Activated T-cell treated with anti-CD3 and anti-CD28 coated beads for 1 hour (primary cell): ENCODE data around the gene DAPK3.
A peak's percentile ranks its signal among the peaks of the same experiment; 100 is the strongest.
"Not testable (repeated sequence)": the region's sequence is repeated elsewhere in the genome, so short reads cannot be mapped to it uniquely, and the experiment has no call there.

Experiments used
- DNase-seq: peaks from one replicate; pipeline ENCODE4 v3.0.0-alpha.2; 2020; ENCODE audit warnings: low read depth

Gene DAPK3

DNA sequence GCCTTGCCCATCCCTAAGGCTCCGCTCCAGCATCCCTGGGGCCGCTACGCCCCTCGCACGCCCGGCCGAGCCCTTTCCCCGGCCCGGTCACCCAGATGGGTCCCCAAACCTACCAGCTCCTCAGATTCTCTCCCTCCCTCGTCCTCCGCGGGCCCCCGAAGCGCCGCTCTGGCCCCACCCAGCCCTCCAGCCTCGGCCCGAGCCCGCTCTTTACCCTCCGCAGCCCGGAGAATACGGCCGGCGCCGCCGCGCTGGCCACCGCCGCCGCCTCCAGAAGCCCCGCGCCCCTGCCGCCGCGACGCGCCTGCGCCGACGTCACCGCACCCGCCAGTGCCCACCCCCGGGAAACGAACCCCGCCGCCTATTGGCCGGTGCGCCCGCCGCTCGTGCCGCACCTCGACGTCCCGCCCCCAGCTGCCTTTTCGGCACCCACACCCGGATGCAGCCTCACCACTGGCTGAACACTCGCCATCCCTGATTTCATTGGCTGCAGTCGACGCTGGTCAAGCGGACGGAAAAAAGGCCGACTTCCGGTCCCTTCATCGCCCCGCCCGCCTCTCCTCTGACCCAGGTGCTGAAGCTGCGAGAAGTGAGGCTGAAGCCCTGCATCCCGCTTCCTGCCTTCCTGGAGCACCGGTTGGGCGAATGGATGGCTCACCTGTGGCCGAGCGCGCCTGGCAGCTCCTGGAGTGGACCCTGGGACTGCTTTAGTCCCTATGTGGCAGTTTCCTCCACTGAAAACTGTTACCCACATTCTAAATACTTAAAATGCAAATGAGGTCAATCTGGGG is at the start of gene DAPK3:
Gene DAPK3 (minus strand): TSS at position 292 of the 791 bp plus-strand sequence. CDS start 1,364 bp downstream, outside the sequence.
- peak; percentile 89 for DNase-seq

DNA sequence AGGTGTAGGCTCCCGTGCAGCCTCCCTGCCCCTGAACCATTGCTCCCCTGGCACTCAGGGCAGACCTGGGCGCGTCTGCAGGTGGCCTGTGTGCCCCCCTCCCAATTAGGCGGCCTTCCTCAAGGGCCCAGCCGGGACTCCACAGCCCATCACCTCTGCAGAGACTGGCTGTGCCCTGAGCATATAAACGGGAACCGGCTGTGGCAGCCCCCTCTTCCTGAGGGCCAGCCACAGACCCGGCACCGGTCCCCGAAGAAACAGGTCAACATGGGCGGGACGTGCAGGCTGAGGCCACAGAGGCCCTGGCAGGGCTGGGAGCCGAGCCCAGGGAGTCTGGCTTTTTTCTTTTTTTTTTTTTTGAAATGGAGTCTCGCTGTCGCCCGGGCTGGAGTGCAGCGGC is 48.7 kb upstream of the DAPK3 start:
- no peak for DNase-seq

DNA sequence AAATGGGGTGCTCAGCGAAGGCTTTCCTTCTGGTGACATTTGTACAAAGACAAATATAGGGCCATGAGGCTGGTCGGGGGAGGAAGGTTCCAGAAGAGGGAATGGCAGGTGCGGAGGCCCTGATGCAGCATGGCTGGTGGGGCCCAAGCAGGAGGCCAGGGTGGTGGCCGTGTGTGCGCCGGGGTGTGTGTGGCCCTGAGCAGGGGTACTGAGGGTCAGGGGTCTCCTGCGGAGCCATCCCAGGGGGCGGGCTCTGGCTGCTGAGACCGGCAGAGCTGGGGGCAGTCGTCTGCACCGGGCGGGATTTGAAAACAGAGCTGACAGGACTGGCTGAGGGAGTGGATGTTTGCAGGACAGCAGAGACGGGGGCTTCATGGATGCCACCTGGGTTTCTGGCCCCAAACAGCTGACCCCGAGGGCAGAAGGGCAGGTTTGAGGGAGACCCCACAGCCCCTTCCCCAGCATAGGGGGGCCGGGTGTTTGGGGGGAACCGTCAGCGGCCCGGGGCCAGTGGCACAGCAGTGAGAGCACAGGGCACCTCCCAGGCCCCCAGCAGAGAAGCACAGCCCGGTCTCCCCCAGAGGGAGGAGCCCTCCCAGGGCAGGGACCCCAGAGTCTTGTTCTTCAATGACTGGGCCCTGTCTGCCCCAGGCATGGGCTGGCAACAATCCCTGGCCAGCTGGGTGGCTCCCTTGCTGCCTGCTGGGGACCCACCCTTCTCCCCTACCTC is 48.0 kb upstream of the DAPK3 start:
- no peak for DNase-seq

GRCh38 chr19:4018140-4018613 is 47.3 kb upstream of the DAPK3 start:
- DNase-seq, result no peak

GRCh38 chr19:4016903-4017638 is 46.2 kb upstream of the DAPK3 start:
- no peak for DNase-seq

GRCh38 chr19:4016486-4016885 is 45.6 kb upstream of the DAPK3 start:
- no peak for DNase-seq

DNA sequence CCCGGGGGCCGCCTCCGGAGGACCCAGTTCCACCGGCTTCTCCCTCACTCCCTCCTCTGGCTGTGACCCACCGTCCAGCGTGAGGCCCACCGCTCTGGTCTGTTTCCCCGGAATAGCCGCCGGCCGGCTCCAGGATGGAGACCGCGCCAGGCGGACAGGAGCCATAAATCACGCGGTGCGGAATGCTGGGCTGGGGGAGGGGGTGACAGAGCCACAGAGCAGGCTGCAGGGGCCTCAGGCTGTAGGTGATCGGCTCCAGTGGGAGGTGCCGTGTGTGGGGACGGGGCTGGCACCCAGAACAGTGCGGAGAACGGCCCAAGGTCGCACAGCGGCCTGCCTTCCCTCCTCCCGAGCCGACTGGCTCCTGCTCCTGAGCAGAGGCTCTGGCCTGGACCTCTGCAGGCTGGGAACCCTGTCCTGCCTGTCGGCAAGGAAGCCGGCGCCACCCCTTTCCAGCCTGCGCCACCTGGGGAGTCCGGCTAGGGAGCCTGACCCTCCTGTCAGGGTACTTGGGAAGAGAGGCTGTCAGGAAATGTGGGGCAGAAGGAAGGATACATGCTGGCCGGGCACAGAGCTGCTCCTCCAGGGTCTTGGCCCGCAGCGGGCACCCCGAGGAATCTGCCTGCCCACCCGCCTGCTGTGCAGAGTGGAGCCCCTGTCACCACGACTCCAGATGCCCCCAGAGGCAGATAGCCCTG is 45.0 kb upstream of the DAPK3 start:
- no peak for DNase-seq

- peak; percentile 14 for DNase-seq
These were observed 43.9 kb upstream of the DAPK3 start for GRCh38 chr19:4014541-4015491.

DNA sequence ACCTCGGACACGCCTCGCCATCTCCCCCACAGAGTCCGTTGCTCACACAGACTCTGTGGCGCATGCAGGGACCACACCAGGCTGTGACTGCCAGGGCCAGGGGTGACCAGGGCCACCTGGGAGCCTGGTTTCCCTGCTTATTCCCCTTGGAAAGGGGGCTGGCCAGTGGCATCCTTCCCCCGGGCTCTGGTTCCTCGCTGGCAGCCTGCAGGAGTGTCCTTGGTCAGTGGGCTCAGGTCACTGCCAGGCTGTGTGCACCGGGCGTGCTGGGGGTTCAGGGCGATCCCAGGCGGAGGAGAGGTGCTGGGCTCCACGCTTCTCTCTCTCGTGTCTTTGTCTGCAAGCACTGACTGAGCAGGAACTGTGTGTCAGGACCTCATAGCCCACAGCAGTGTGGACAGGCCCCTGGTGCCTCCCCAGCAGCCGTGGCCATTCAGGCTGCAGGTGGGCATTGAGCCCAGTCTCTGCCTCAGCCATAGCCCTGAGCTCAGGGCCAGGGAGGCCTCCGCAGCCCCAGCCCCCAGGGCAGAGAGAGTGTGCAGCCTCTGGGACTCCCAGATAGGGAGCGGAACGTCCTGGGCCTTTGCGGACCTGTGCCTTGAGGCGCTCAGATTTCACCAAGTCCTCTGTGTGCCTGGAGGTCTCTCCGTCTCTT is 43.1 kb upstream of the DAPK3 start:
- no peak for DNase-seq

- DNase-seq, result no peak
These were observed 42.2 kb upstream of the DAPK3 start for GRCh38 chr19:4012975-4013634.

DNA sequence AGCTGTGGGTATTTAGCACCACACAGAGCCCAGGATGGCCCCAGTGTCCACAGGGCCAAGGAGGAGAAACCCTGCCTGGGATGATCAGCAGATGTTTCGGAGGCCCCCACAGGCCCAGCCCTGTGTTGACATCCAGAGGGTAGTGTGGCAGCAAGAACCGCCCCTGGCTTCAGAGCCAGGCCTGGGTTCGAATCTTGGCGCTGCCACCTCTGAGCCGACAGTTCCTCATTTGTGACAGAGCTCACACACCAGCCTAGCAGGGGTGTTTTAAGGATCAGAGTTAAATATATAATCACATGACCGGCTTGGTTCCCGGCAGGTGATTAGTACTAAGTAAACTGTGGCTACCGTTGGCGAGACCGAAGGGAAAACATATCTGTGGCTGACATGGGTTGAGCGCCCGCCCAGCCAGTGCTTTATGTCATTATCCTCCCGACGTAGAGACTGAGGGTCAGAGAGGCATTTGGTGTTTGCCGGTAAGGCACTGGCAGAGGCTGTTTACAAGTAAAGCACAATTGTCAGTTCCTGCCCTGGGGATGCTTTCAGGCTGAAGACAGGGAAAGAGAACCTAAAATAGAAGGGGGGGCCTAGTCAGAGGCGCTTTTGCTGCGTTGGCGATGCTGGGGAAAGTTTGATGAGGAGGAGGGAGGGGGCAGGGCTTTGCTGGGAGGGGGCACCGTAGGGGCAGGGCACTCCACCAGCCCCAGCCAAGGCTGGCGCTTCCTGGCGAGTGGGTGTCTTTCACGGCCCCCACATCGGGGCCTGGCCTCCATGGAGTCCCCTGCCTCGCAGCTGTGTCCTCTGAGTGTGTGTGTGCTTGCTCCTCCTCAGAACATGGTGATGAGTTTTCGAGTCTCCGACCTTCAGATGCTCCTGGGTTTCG is 41.4 kb upstream of the DAPK3 start:
- DNase-seq, result no peak

DNA sequence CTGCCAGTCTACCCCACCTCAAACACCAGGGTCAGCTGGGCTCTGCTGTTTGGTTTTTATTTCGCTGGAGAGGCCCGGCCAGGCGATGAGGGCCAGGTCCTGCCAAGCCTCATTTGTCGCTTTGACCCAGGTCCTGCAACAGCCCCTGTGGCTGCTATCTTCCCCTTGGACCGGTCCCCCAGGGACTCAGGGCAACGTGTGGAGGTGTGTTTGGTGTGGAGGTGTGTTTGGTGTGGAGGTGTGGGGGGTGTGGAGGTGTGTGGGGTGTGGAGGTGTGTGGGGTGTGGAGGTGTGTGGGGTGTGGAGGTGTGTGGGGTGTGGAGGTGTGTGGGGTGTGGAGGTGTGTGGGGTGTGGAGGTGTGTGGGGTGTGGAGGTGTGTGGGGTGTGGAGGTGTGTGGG is 40.5 kb upstream of the DAPK3 start:
- DNase-seq, result not testable (repeated sequence)

DNA sequence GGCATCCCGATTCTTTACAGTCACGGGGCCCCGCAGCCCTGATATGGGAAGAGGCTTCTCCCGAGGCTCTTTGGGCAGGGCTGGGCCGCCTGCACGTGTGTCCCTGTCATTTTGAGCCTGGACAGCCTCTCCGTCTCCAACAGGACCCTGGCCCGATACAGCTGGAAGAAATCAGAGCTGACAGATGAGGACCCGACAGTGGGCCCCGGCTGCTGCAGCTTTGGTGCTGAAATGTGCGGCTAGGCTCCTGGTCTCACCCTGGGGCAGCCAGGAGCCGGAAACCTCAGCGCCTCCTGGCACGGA is 39.9 kb upstream of the DAPK3 start:
- no peak for DNase-seq

DNA sequence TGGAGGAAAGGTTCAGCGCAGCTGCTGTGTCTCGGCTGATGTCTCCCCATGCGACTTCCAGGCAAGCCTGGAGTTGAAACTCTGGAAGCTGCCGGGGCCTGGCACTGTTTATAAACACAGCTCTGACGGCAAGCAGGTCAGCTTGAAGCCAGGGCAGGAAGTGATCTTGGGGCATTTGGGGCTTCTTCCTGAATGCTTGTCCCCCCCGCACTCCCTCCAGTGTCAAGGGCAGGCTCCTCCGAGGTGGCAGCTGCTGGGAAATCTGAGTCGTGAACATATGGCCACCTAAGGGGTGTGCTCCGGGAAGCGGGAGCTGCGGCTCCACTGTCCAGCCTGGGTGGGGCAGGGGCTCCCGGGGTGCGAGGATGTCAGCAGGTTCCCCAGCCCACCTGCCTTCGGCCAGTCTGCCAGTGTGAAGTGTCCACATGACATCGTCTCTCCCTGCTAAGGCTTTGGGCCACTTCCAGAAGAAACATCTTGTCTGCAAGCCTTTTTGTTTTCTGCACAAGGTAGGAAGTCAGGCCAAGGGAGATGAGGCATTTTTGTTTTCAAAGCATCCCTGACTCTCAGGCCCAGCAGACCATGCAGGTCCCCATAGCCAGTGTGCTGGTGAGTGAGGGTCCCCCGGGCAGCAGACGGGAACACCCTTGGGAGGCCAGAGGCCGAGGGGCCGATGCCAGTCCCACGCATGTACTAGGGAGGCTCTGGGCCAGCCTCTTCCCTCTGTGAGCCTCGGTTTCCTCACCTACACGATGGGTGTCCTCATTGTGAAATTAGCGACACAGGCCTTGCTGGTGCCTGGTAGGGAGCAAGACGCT is 39.3 kb upstream of the DAPK3 start:
- DNase-seq, result no peak

DNA sequence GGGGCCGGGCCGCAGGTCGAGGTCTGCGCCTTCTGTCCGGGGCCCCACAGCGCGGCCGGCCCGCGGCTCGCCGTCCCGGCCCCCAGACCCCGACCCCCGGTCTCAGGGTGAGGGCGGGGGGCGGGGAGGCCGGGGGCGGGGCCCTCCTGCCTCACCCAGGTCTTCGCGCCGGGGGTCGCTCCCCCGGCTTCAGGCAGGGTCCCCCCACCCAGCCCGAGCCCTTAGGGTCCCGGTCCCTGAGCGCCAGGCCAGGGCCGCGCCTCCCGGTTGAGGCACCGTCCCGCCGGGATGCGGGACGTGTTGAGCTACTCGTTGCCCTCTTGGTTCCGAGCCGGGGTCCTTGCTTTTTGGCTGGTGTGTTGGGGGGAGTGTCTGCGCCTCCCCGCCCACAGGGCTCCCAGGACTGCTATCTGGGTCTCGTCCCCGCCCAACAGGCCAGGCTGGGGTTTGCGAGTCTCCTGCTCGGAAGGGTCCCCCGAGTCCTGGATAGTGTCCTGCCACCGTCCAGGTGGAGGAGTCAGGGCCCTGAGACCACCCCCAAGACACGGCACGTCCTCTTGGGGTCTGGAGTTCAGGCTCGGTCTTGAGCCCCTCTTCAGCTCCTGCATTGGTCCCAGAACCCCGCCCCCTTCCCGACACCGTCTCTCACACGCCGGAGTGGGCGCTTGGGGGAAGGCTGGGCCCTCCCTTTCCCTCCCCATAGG is 37.1 kb upstream of the DAPK3 start:
- no peak for DNase-seq

GRCh38 chr19:4007021-4007835 is 36.3 kb upstream of the DAPK3 start, which contains the start of gene PIAS4:
Gene PIAS4 (plus strand): TSS chr19:4007736. CDS start chr19:4007761, 25 bp downstream.
- peak; percentile 93 for DNase-seq
